ENCODE results near the gene PEMT.

PEMT gene

GRCh38 chr17:17531156-17531555 is 60.4 kb downstream of the PEMT start:
- DNase-seq: no peak
- in situ Hi-C loops (cut with HindIII; ENCODE audit: low pct_ligation_motif_present, low sequenced_read_pairs): no loop called here
- no peak overlapping the region for H3K4me3 ChIP-seq (ENCODE audit: low read depth, low read length)
- H3K36me3 ChIP-seq (replicated peaks): no peaks in the 10 kb centered on the region
- H3K27me3 ChIP-seq (replicated peaks): no peaks in the 10 kb centered on the region
- TF ChIP-seq CTCF (IDR thresholded peaks at IDR 0.05; ENCODE audit: low read depth, low read length, missing control alignments): no peak
- no peak overlapping the region for H3K27ac ChIP-seq

GRCh38 chr17:17528696-17529652 is 62.5 kb downstream of the PEMT start:
- no peak for DNase-seq
- no peaks in the 10 kb centered on the region for H3K27me3 ChIP-seq (replicated peaks)
- no peak for TF ChIP-seq CTCF (IDR thresholded peaks at IDR 0.05; ENCODE audit: low read depth, low read length, missing control alignments)
- in situ Hi-C loops (cut with HindIII; ENCODE audit: low pct_ligation_motif_present, low sequenced_read_pairs): no loop called here
- no peak overlapping the region for H3K4me3 ChIP-seq (ENCODE audit: low read depth, low read length)
- no peaks in the 10 kb centered on the region for H3K36me3 ChIP-seq (replicated peaks)
- H3K27ac ChIP-seq: no peak overlapping the region

- in situ Hi-C loops (cut with HindIII; ENCODE audit: low pct_ligation_motif_present, low sequenced_read_pairs): no loop called here
- H3K27ac ChIP-seq: no peak overlapping the region
- no peaks in the 10 kb centered on the region for H3K36me3 ChIP-seq (replicated peaks)
- H3K27me3 ChIP-seq (replicated peaks): no peaks in the 10 kb centered on the region
- no peak for DNase-seq
- no peak for TF ChIP-seq CTCF (IDR thresholded peaks at IDR 0.05; ENCODE audit: low read depth, low read length, missing control alignments)
- H3K4me3 ChIP-seq (ENCODE audit: low read depth, low read length): no peak overlapping the region
Measured at GRCh38 chr17:17527956-17528500, 63.5 kb downstream of the PEMT start.

- Histone ChIP-seq H3K36me3 (replicated peaks) (no peaks in the 10 kb centered on the region), H3K4me3 (ENCODE audit: low read depth, low read length) (no peak overlapping the region), H3K27me3 (replicated peaks) (no peaks in the 10 kb centered on the region), H3K27ac (no peak overlapping the region)
- in situ Hi-C loops (cut with HindIII; ENCODE audit: low pct_ligation_motif_present, low sequenced_read_pairs): no loop called here
- no peak for DNase-seq
- TF ChIP-seq CTCF (IDR thresholded peaks at IDR 0.05; ENCODE audit: low read depth, low read length, missing control alignments): no peak
Measured at GRCh38 chr17:17527534-17527933, 64.0 kb downstream of the PEMT start.

- no peak for DNase-seq
- in situ Hi-C loops (cut with HindIII; ENCODE audit: low pct_ligation_motif_present, low sequenced_read_pairs): no loop called here
- Histone ChIP-seq H3K36me3 (replicated peaks) (no peaks in the 10 kb centered on the region), H3K27ac (no peak overlapping the region), H3K4me3 (ENCODE audit: low read depth, low read length) (no peak overlapping the region), H3K27me3 (replicated peaks) (no peaks in the 10 kb centered on the region)
- no peak for TF ChIP-seq CTCF (IDR thresholded peaks at IDR 0.05; ENCODE audit: low read depth, low read length, missing control alignments)
Measured at GRCh38 chr17:17526369-17526768, 65.1 kb downstream of the PEMT start.
